ENCODE results near the gene TECPR2. TPM values are rescaled to one million over a fixed set of nuclear protein-coding genes. Genes with fewer than 3 reads are reported as not detected.

TECPR2 gene
- total and polyA plus RNA-seq, 4 donors, result 3.5 to 32.5 (median 18.9) TPM

GRCh38 chr14:102359341-102359740 is 3.4 kb upstream of the TECPR2 start:
- peaks cover 0 to 6% of the 10 kb centered on the region in 2 donors for H3K36me3 ChIP-seq (ENCODE audit: control insufficient read depth in 1 of 2, insufficient read depth in 2 of 2, low read length in 1 of 2)
- no peaks in the 10 kb centered on the region for H3K9me3 ChIP-seq (ENCODE audit: control insufficient read depth, low read length)
- intact Hi-C loops (cut with DNase I), result no loop called here
- H3K4me3 ChIP-seq (ENCODE audit: low read length in 2 of 2), result no peak overlapping the region
- ATAC-seq (ENCODE audit: low FRiP score), result no peak
- DNase-seq, result no peak
- no peak overlapping the region for H3K27ac ChIP-seq (ENCODE audit: low read depth in 1 of 2, low read length in 2 of 2)
- 90 to 96% methylated on average over 2 of the region's 2 CpGs for WGBS, 2 donors
- no peaks in the 10 kb centered on the region for H3K27me3 ChIP-seq (ENCODE audit: control insufficient read depth in 1 of 2, insufficient read depth in 2 of 2, low read length in 1 of 2)
- peaks cover 0 to 6% of the 10 kb centered on the region in 2 donors for H3K4me1 ChIP-seq (ENCODE audit: control insufficient read depth in 1 of 2, insufficient read depth in 2 of 2, low read length in 2 of 2)

GRCh38 chr14:102360388-102360787 is 2.4 kb upstream of the TECPR2 start:
- DNase-seq, result no peak
- Histone ChIP-seq H3K27me3 (ENCODE audit: control insufficient read depth in 1 of 2, insufficient read depth in 2 of 2, low read length in 1 of 2) (no peaks in the 10 kb centered on the region), H3K36me3 (ENCODE audit: control insufficient read depth in 1 of 2, insufficient read depth in 2 of 2, low read length in 1 of 2) (peaks cover 0 to 6% of the 10 kb centered on the region in 2 donors), H3K4me3 (ENCODE audit: low read length in 2 of 2) (no peak overlapping the region), H3K9me3 (ENCODE audit: control insufficient read depth, low read length) (no peaks in the 10 kb centered on the region), H3K4me1 (ENCODE audit: control insufficient read depth in 1 of 2, insufficient read depth in 2 of 2, low read length in 2 of 2) (peaks cover 0 to 6% of the 10 kb centered on the region in 2 donors), H3K27ac (ENCODE audit: low read depth in 1 of 2, low read length in 2 of 2) (no peak overlapping the region)
- WGBS, 2 donors, result 96 to 98% methylated on average over 3 of the region's 3 CpGs
- no peak for ATAC-seq (ENCODE audit: low FRiP score)
- intact Hi-C loops (cut with DNase I), result loop anchor here in 1 of 2 donors (5.0 kb wide), 1 partner anchor 152 kb away; no protein-coding TSS in a partner anchor

GRCh38 chr14:102362084-102362483 is 657 bp upstream of the TECPR2 start:
- Histone ChIP-seq H3K9me3 (ENCODE audit: control insufficient read depth, low read length) (no peaks in the 10 kb centered on the region), H3K36me3 (ENCODE audit: control insufficient read depth in 1 of 2, insufficient read depth in 2 of 2, low read length in 1 of 2) (peaks cover 0 to 3% of the 10 kb centered on the region in 2 donors), H3K27ac (ENCODE audit: low read depth in 1 of 2, low read length in 2 of 2) (peak overlapping the region in 1 of 2 donors; percentile 61), H3K27me3 (ENCODE audit: control insufficient read depth in 1 of 2, insufficient read depth in 2 of 2, low read length in 1 of 2) (no peaks in the 10 kb centered on the region), H3K4me1 (ENCODE audit: control insufficient read depth in 1 of 2, insufficient read depth in 2 of 2, low read length in 2 of 2) (peaks cover 0 to 6% of the 10 kb centered on the region in 2 donors), H3K4me3 (ENCODE audit: low read length in 2 of 2) (peak overlapping the region; percentile 71 to 90)
- WGBS, 2 donors, result 10 to 13% methylated on average over 4 of the region's 4 CpGs
- ATAC-seq (ENCODE audit: low FRiP score) (no peak), DNase-seq (no peak)
- intact Hi-C loops (cut with DNase I), result loop anchor here (1.0 to 5.0 kb wide), 4 partner anchors 10 to 155 kb away; partner anchors contain the start of gene ZNF839 (in 1 of the 2)

- H3K36me3 ChIP-seq (ENCODE audit: control insufficient read depth in 1 of 2, insufficient read depth in 2 of 2, low read length in 1 of 2), result no peaks in the 10 kb centered on the region
- no peaks in the 10 kb centered on the region for H3K9me3 ChIP-seq (ENCODE audit: control insufficient read depth, low read length)
- no peaks in the 10 kb centered on the region for H3K27me3 ChIP-seq (ENCODE audit: control insufficient read depth in 1 of 2, insufficient read depth in 2 of 2, low read length in 1 of 2)
- ATAC-seq (ENCODE audit: low FRiP score) (peak; percentile 6), DNase-seq (peak; percentile 64 to 90)
- peak overlapping the region; percentile 82 to 90 for H3K4me3 ChIP-seq (ENCODE audit: low read length in 2 of 2)
- H3K27ac ChIP-seq (ENCODE audit: low read depth in 1 of 2, low read length in 2 of 2), result peak overlapping the region; percentile 41 to 72
- 1% methylated on average over 46 to 53 of the region's 53 CpGs for WGBS, 2 donors
- intact Hi-C loops (cut with DNase I), result loop anchor here (2.0 to 5.0 kb wide), 3 partner anchors 45 to 153 kb away; partner anchors contain the start of gene ZNF839 (in 1 of the 2)
- peaks cover 0 to 6% of the 10 kb centered on the region in 2 donors for H3K4me1 ChIP-seq (ENCODE audit: control insufficient read depth in 1 of 2, insufficient read depth in 2 of 2, low read length in 2 of 2)
These were observed 622 bp downstream of the TECPR2 start for GRCh38 chr14:102363182-102363943.

- intact Hi-C loops (cut with DNase I), result no loop called here
- Histone ChIP-seq H3K9me3 (ENCODE audit: control insufficient read depth, low read length) (no peaks in the 10 kb centered on the region), H3K27ac (ENCODE audit: low read depth in 1 of 2, low read length in 2 of 2) (no peak overlapping the region), H3K27me3 (ENCODE audit: control insufficient read depth in 1 of 2, insufficient read depth in 2 of 2, low read length in 1 of 2) (no peaks in the 10 kb centered on the region), H3K4me1 (ENCODE audit: control insufficient read depth in 1 of 2, insufficient read depth in 2 of 2, low read length in 2 of 2) (no peaks in the 10 kb centered on the region), H3K4me3 (ENCODE audit: low read length in 2 of 2) (no peak overlapping the region), H3K36me3 (ENCODE audit: control insufficient read depth in 1 of 2, insufficient read depth in 2 of 2, low read length in 1 of 2) (no peaks in the 10 kb centered on the region)
- ATAC-seq (ENCODE audit: low FRiP score), result no peak
- no peak for DNase-seq
- WGBS, 2 donors, result 79 to 80% methylated on average over 11 of the region's 11 CpGs
These were observed 7.6 kb downstream of the TECPR2 start for GRCh38 chr14:102370305-102370809.

DNA sequence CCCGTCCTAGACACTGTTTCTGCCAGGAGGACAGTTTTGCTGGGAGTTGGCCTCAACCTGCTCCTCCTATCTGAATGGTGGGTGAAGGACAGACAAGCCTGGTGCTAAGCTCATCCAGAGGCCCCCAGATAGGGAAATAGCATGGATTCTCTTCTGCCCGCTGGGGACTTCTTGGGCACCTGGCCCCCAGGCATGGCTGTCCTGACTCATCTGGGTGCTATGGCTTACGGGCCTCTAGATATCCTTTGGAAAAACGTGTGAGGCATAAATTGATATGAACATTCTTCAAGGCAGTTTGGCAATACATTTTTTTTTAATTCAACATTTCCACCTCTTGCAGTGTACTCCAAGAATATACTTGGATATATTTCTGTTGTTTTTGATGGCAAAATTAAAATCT is 8.6 kb downstream of the TECPR2 start:
- ATAC-seq (ENCODE audit: low FRiP score) (no peak), DNase-seq (no peak)
- Histone ChIP-seq H3K27me3 (ENCODE audit: control insufficient read depth in 1 of 2, insufficient read depth in 2 of 2, low read length in 1 of 2) (no peaks in the 10 kb centered on the region), H3K4me3 (ENCODE audit: low read length in 2 of 2) (no peak overlapping the region), H3K4me1 (ENCODE audit: control insufficient read depth in 1 of 2, insufficient read depth in 2 of 2, low read length in 2 of 2) (no peaks in the 10 kb centered on the region), H3K27ac (ENCODE audit: low read depth in 1 of 2, low read length in 2 of 2) (no peak overlapping the region), H3K9me3 (ENCODE audit: control insufficient read depth, low read length) (no peaks in the 10 kb centered on the region), H3K36me3 (ENCODE audit: control insufficient read depth in 1 of 2, insufficient read depth in 2 of 2, low read length in 1 of 2) (no peaks in the 10 kb centered on the region)
- intact Hi-C loops (cut with DNase I), result no loop called here
- whole genome bisulfite sequencing, 2 donors, result 76 to 77% methylated on average over 4 of the region's 4 CpGs

DNA sequence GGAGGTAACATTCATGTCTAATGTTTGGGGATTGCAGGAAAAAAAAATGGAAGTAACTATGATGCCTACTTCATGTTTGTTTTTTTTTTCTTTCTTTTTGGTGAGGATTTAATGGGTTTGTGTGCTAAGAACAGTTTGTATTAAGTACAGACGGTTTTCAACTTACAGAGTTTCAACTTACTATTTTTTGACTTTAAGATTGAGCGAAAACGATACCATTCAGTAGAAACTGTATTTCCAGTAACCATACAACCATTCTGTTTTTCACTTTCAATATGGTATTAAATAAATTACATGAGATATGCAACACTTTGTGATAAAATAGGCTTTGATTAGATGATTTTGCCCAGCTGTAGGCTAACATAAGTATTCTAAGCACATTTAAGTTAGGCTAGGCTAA is 10.4 kb downstream of the TECPR2 start:
- WGBS, 2 donors, result 87 to 89% methylated on average over 3 of the region's 3 CpGs
- no peak for ATAC-seq (ENCODE audit: low FRiP score)

GRCh38 chr14:102374264-102374663 is 11.5 kb downstream of the TECPR2 start:
- intact Hi-C loops (cut with DNase I), result no loop called here
- Histone ChIP-seq H3K9me3 (ENCODE audit: control insufficient read depth, low read length) (no peaks in the 10 kb centered on the region), H3K4me3 (ENCODE audit: low read length in 2 of 2) (no peak overlapping the region), H3K27ac (ENCODE audit: low read depth in 1 of 2, low read length in 2 of 2) (no peak overlapping the region), H3K4me1 (ENCODE audit: control insufficient read depth in 1 of 2, insufficient read depth in 2 of 2, low read length in 2 of 2) (no peaks in the 10 kb centered on the region), H3K27me3 (ENCODE audit: control insufficient read depth in 1 of 2, insufficient read depth in 2 of 2, low read length in 1 of 2) (no peaks in the 10 kb centered on the region), H3K36me3 (ENCODE audit: control insufficient read depth in 1 of 2, insufficient read depth in 2 of 2, low read length in 1 of 2) (peaks cover 0 to 4% of the 10 kb centered on the region in 2 donors)
- 77 to 78% methylated on average over 2 of the region's 2 CpGs for WGBS, 2 donors
- DNase-seq (no peak), ATAC-seq (ENCODE audit: low FRiP score) (no peak)

More for the DNA sequence above, 10.4 kb downstream of the TECPR2 start:
- intact Hi-C loops (cut with DNase I), result no loop called here
- Histone ChIP-seq H3K4me1 (ENCODE audit: control insufficient read depth in 1 of 2, insufficient read depth in 2 of 2, low read length in 2 of 2) (no peaks in the 10 kb centered on the region), H3K9me3 (ENCODE audit: control insufficient read depth, low read length) (no peaks in the 10 kb centered on the region), H3K27me3 (ENCODE audit: control insufficient read depth in 1 of 2, insufficient read depth in 2 of 2, low read length in 1 of 2) (no peaks in the 10 kb centered on the region), H3K4me3 (ENCODE audit: low read length in 2 of 2) (no peak overlapping the region), H3K27ac (ENCODE audit: low read depth in 1 of 2, low read length in 2 of 2) (no peak overlapping the region), H3K36me3 (ENCODE audit: control insufficient read depth in 1 of 2, insufficient read depth in 2 of 2, low read length in 1 of 2) (peaks cover 0 to 4% of the 10 kb centered on the region in 2 donors)
- no peak for DNase-seq

DNA sequence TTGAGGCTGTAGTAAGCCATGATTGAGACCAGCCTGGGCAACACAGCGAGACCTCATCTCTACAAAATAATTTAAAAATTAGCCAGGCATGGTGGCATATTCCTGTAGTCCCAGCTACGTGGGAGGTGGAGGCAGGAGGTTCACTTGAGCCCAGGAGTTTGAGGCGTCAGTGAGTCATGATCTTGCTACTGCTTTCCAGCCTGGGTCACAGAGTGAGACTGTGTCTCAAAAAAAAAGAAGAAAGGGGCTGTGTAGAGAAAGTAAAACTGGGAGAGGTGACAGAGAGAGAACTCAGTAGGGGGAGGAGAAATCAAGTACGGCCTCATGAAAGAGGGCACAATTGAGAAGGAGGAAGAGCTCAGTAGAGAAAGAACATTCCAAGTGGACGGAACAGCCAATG is 12.4 kb downstream of the TECPR2 start:
- DNase-seq, result no peak
- intact Hi-C loops (cut with DNase I), result no loop called here
- no peaks in the 10 kb centered on the region for H3K4me1 ChIP-seq (ENCODE audit: control insufficient read depth in 1 of 2, insufficient read depth in 2 of 2, low read length in 2 of 2)
- H3K36me3 ChIP-seq (ENCODE audit: control insufficient read depth in 1 of 2, insufficient read depth in 2 of 2, low read length in 1 of 2), result peaks cover 0 to 4% of the 10 kb centered on the region in 2 donors
- ATAC-seq (ENCODE audit: low FRiP score), result no peak
- H3K27ac ChIP-seq (ENCODE audit: low read depth in 1 of 2, low read length in 2 of 2), result no peak overlapping the region
- no peaks in the 10 kb centered on the region for H3K27me3 ChIP-seq (ENCODE audit: control insufficient read depth in 1 of 2, insufficient read depth in 2 of 2, low read length in 1 of 2)
- H3K9me3 ChIP-seq (ENCODE audit: control insufficient read depth, low read length), result no peaks in the 10 kb centered on the region
- no peak overlapping the region for H3K4me3 ChIP-seq (ENCODE audit: low read length in 2 of 2)
- 94 to 95% methylated on average over 5 of the region's 5 CpGs for WGBS, 2 donors
